ENCODE data around the gene CCDC188.

DNA sequence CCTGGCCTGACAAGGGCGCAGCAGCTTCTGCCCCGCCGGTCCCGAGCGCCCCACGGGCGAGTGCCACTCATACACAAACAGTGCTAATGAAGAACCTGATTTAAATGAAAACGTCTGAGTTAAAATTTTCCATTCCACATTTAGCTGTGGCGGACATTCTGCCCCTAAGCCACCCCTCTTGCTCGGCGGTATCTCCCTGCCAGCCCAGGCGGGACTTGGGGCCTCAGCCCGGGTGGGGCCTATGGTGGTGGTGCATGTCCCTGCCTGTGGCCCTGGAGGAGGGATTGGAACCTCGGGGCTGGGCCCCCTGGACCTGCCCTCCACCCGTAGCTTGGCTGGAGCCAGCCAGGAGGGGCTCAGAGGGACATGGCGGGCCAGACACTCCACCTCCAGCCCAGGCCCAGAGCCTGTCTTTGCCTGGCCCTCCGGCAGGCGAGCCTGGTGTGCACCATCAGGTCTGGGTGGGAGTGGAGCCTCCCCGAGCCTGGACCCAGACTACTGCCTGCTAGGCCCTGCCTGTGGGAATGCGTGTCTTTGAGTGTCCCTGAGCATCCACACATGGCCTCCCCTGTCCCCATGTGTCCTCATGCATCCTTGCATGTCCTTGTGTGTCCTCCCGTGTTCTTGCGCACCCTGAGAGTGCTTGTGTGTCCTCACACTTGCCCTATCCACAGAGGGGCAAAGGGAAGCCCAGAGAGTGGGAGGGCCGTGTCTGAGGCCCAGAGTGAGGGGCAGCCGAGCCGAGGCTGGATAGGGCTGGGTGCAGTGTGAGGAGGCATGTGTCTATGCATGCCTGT, 14.9 kb downstream of the CCDC188 start:
- TF ChIP-seq EZH2 (IDR thresholded peaks at IDR 0.05) (no peak), POLR2AphosphoS5 (IDR thresholded peaks at IDR 0.05; ENCODE audit: borderline replicate concordance, low read depth, low read length) (no peak), FOXP2 (optimal IDR thresholded peaks at IDR 0.05; ENCODE audit: control extremely low read depth, extremely low read length, insufficient read depth) (no peak)
